H9 (cell line): ENCODE results near the gene ZC3H12D. TPM values are rescaled to one million over a fixed set of nuclear protein-coding genes. Genes with fewer than 3 reads are reported as not detected.

Experiments
- DNase-seq: peaks from one replicate; pipeline ENCODE4 v3.0.0-alpha.2; 2017
- H2AFZ ChIP-seq: one replicate; pipeline ENCODE4 v1.6.1; 2013; ENCODE audit warnings: mild to moderate bottlenecking, low read length, control low read depth, moderate library complexity
- H2AK5ac ChIP-seq: 2 replicates; pipeline ENCODE4 v1.6.1; 2013; ENCODE audit warnings: low read length, control low read depth, mixed read lengths; ENCODE audit not compliant: insufficient read length
- H2BK120ac ChIP-seq: one replicate; pipeline ENCODE4 v1.6.1; 2013; ENCODE audit warnings: low read depth, mild to moderate bottlenecking, low read length, control low read depth, inconsistent platforms; ENCODE audit not compliant: poor library complexity, severe bottlenecking
- H2BK12ac ChIP-seq: 2 replicates; pipeline ENCODE4 v1.6.1; 2013; ENCODE audit warnings: low read length, control low read depth, mixed read lengths, low read depth; ENCODE audit not compliant: insufficient read length
- H2BK15ac ChIP-seq: 2 replicates; pipeline ENCODE4 v1.6.1; 2013; ENCODE audit warnings: low read depth, low read length, control low read depth
- H2BK20ac ChIP-seq: one replicate; pipeline ENCODE4 v1.6.1; 2013; ENCODE audit warnings: low read depth, mild to moderate bottlenecking, low read length, control low read depth, inconsistent platforms; ENCODE audit not compliant: poor library complexity, severe bottlenecking
- H2BK5ac ChIP-seq: 2 replicates; pipeline ENCODE4 v1.6.1; 2013; ENCODE audit warnings: low read length, control low read depth, mixed read lengths; ENCODE audit not compliant: insufficient read length
- H3K14ac ChIP-seq: 2 replicates; pipeline ENCODE4 v1.6.1; 2013; ENCODE audit warnings: low read length, control low read depth; ENCODE audit not compliant: insufficient read depth
- H3K18ac ChIP-seq: 2 replicates; pipeline ENCODE4 v1.6.1; 2013; ENCODE audit warnings: low read depth, mild to moderate bottlenecking, mixed read lengths, low read length, control low read depth; ENCODE audit not compliant: insufficient read length
- H3K23ac ChIP-seq: 2 replicates; pipeline ENCODE4 v1.6.1; 2013; ENCODE audit warnings: low read length, control low read depth, mixed read lengths, low read depth; ENCODE audit not compliant: insufficient read length
- H3K23me2 ChIP-seq: 2 replicates; pipeline ENCODE4 v1.6.1; 2013; ENCODE audit warnings: low read depth, mild to moderate bottlenecking, mixed read lengths, low read length, control low read depth; ENCODE audit not compliant: insufficient read length, poor library complexity, severe bottlenecking
- H3K27ac ChIP-seq: 2 replicates; pipeline ENCODE4 v1.5.1; 2013; ENCODE audit warnings: low read length, control low read depth, mixed read lengths, low read depth; ENCODE audit not compliant: insufficient read length
- H3K27me3 ChIP-seq: 2 replicates; pipeline ENCODE4 v1.6.1; 2013; ENCODE audit warnings: low read length, control low read depth, inconsistent platforms; ENCODE audit not compliant: insufficient read depth
- H3K4ac ChIP-seq: 2 replicates; pipeline ENCODE4 v1.6.1; 2013; ENCODE audit warnings: low read depth, mild to moderate bottlenecking, control low read depth, inconsistent platforms, low read length, moderate library complexity
- H3K4me1 ChIP-seq: 2 replicates; pipeline ENCODE4 v1.6.1; 2013; ENCODE audit warnings: low read length, control low read depth, inconsistent platforms; ENCODE audit not compliant: insufficient read depth
- H3K4me2 ChIP-seq: 2 replicates; pipeline ENCODE4 v1.6.1; 2013; ENCODE audit warnings: low read length, control low read depth, mixed read lengths; ENCODE audit not compliant: insufficient read length, insufficient read depth
- H3K56ac ChIP-seq: 2 replicates; pipeline ENCODE4 v1.6.1; 2013; ENCODE audit warnings: low read depth, mild to moderate bottlenecking, mixed read lengths, low read length, control low read depth; ENCODE audit not compliant: insufficient read length
- H3K79me1 ChIP-seq: 2 replicates; pipeline ENCODE4 v1.6.1; 2013; ENCODE audit warnings: low read depth, mild to moderate bottlenecking, moderate library complexity, low read length, control low read depth, inconsistent platforms; ENCODE audit not compliant: insufficient read depth, poor library complexity, severe bottlenecking
- H3K79me2 ChIP-seq: 2 replicates; pipeline ENCODE4 v1.6.1; 2013; ENCODE audit warnings: low read length, control low read depth, inconsistent platforms; ENCODE audit not compliant: insufficient read depth
- H3K9ac ChIP-seq: 2 replicates; pipeline ENCODE4 v1.6.1; 2013; ENCODE audit warnings: low read length, control low read depth, mixed read lengths; ENCODE audit not compliant: insufficient read length; ENCODE audit errors: extremely low read depth
- H3K9me3 ChIP-seq: one replicate; pipeline ENCODE4 v1.6.1; 2013; ENCODE audit warnings: low read depth, low read length, inconsistent platforms; ENCODE audit not compliant: control insufficient read depth
- H3T11ph ChIP-seq: one replicate; pipeline ENCODE4 v1.6.1; 2013; ENCODE audit warnings: mild to moderate bottlenecking, low read length, control low read depth, inconsistent platforms
- H4K20me1 ChIP-seq: one replicate; pipeline ENCODE4 v1.6.1; 2013; ENCODE audit not compliant: control insufficient read depth, insufficient read length, insufficient read depth
- H4K5ac ChIP-seq: 2 replicates; pipeline ENCODE4 v1.6.1; 2013; ENCODE audit warnings: low read depth, mild to moderate bottlenecking, mixed read lengths, low read length, control low read depth; ENCODE audit not compliant: insufficient read length
- H4K8ac ChIP-seq: replicated peaks from 2 replicates; pipeline ENCODE4 v1.6.1; 2013; ENCODE audit warnings: low read length, control low read depth, mixed read lengths, low read depth; ENCODE audit not compliant: insufficient read length
- H4K91ac ChIP-seq: 2 replicates; pipeline ENCODE4 v1.6.1; 2013; ENCODE audit warnings: low read depth, mild to moderate bottlenecking, moderate library complexity, mixed read lengths, low read length, control low read depth; ENCODE audit not compliant: insufficient read length
- H3K27ac Mint-ChIP-seq, 3 experiments: 2 replicates in 2 of 3; 3 replicates in 1 of 3; pipeline ENCODE4 v1.8.0; 2020 to 2021; ENCODE audit warnings: mixed read lengths in 3 of 3, mild to moderate bottlenecking in 1 of 3, moderate library complexity in 1 of 3
- H3K27me3 Mint-ChIP-seq: 2 replicates; pipeline ENCODE4 v1.8.0; 2021; ENCODE audit warnings: low read depth, mild to moderate bottlenecking, moderate library complexity, mixed read lengths
- H3K36me3 Mint-ChIP-seq, 3 experiments: 2 replicates in 2 of 3; 3 replicates in 1 of 3; pipeline ENCODE4 v1.8.0; 2020 to 2021; ENCODE audit warnings: low read depth in 3 of 3, mixed read lengths in 3 of 3; ENCODE audit not compliant: insufficient read depth in 1 of 3
- H3K4me1 Mint-ChIP-seq, 2 experiments: 2 replicates each; pipeline ENCODE4 v1.8.0; 2020; ENCODE audit warnings: mixed read lengths in 2 of 2
- H3K4me3 Mint-ChIP-seq, 2 experiments: 2 replicates in 1 of 2; 3 replicates in 1 of 2; pipeline ENCODE4 v1.8.0; 2020 to 2021; ENCODE audit warnings: mild to moderate bottlenecking in 2 of 2, mixed read lengths in 2 of 2, moderate library complexity in 1 of 2
- H3K9me3 Mint-ChIP-seq, 2 experiments: 2 replicates in 1 of 2; 3 replicates in 1 of 2; pipeline ENCODE4 v1.8.0; 2020; ENCODE audit warnings: mild to moderate bottlenecking in 2 of 2, mixed read lengths in 2 of 2, moderate library complexity in 1 of 2
- CTCF ChIP-seq: fragments of 200-600 bp; sonication (generic); conservative IDR thresholded peaks from 3 replicates; pipeline ENCODE4 v1.8.0; 2021; ENCODE audit warnings: antibody characterized with exemption, mild to moderate bottlenecking
- WGBS: extraction: QIAGEN DNeasy Blood & Tissue Kit; methylation state at CpG from one replicate; pipeline ENCODE4 v1.1.7; 2013; ENCODE audit warnings: missing lambda C conversion rate, low lambda C conversion rate, mixed read lengths; ENCODE audit not compliant: insufficient read length; ENCODE audit errors: extremely low coverage; 5-methylcytosine and 5-hydroxymethylcytosine counted together
- total RNA-seq: library from RNA; stranded (reverse); gene quantifications from 2 replicates; pipeline ENCODE4 v1.2.1, GENCODE V29; 2021

The ZC3H12D gene
- total RNA-seq, 1 experiment from 2014 or later, result 0.07 TPM

GRCh38 chr6:149470948-149471347 is 13.9 kb downstream of the ZC3H12D start:
- no peak overlapping the region for H4K5ac ChIP-seq
- no peak overlapping the region for H2AK5ac ChIP-seq
- H3K4me1 Mint-ChIP-seq, result peaks cover 8 to 9% of the 10 kb centered on the region in 2 experiments
- H3K4ac ChIP-seq, result no peak overlapping the region
- no peak overlapping the region for H3K14ac ChIP-seq
- no peak overlapping the region for H2AFZ ChIP-seq
- H3K23ac ChIP-seq, result no peak overlapping the region
- no peaks in the 10 kb centered on the region for H3K27me3 ChIP-seq
- no peak overlapping the region for H3K56ac ChIP-seq
- H2BK12ac ChIP-seq, result no peak overlapping the region
- no peaks in the 10 kb centered on the region for H3K27me3 Mint-ChIP-seq
- TF ChIP-seq CTCF, result no peak
- H3K79me2 ChIP-seq, result no peaks in the 10 kb centered on the region
- no peak overlapping the region for H4K91ac ChIP-seq
- H3K79me1 ChIP-seq, result no peaks in the 10 kb centered on the region
- H2BK20ac ChIP-seq, result no peak overlapping the region
- no peak for DNase-seq
- no peaks in the 10 kb centered on the region for H3K23me2 ChIP-seq
- H2BK120ac ChIP-seq, result no peak overlapping the region
- H2BK15ac ChIP-seq, result no peak overlapping the region
- no peaks in the 10 kb centered on the region for H3K36me3 Mint-ChIP-seq
- no peak overlapping the region for H3K27ac ChIP-seq
- H3T11ph ChIP-seq, result no peak overlapping the region
- no peak overlapping the region for H4K8ac ChIP-seq
- H2BK5ac ChIP-seq, result no peak overlapping the region
- no peaks in the 10 kb centered on the region for H3K4me1 ChIP-seq
- no peak overlapping the region for H3K4me2 ChIP-seq
- no peak overlapping the region for H3K9ac ChIP-seq
- no peak overlapping the region for H3K27ac Mint-ChIP-seq
- H3K9me3 ChIP-seq, result no peaks in the 10 kb centered on the region
- H3K4me3 Mint-ChIP-seq, result no peak overlapping the region
- H3K9me3 Mint-ChIP-seq, result no peaks in the 10 kb centered on the region
- no CpG with 5 or more reads among the region's 2 CpGs for WGBS
- H4K20me1 ChIP-seq, result no peaks in the 10 kb centered on the region
- H3K18ac ChIP-seq, result no peak overlapping the region
